Choroid plexus epithelial cell (primary cell): ENCODE data around the gene TUBB.

Experiments used
- DNase-seq: peaks from one replicate; pipeline ENCODE4 v3.0.0-alpha.2; 2010; ENCODE audit warnings: low read depth
- H3K4me3 ChIP-seq: 2 replicates; pipeline ENCODE4 v1.5.1; 2011; ENCODE audit warnings: low read depth, mild to moderate bottlenecking, control low read depth, low read length, moderate library complexity
- TF ChIP-seq, protein P1 (sequence below): conservative IDR thresholded peaks from 2 replicates; pipeline ENCODE4 v1.5.1; 2011; ENCODE audit warnings: low read depth, mild to moderate bottlenecking, control low read depth, inconsistent platforms, low read length, moderate library complexity

Gene TUBB

DNA sequence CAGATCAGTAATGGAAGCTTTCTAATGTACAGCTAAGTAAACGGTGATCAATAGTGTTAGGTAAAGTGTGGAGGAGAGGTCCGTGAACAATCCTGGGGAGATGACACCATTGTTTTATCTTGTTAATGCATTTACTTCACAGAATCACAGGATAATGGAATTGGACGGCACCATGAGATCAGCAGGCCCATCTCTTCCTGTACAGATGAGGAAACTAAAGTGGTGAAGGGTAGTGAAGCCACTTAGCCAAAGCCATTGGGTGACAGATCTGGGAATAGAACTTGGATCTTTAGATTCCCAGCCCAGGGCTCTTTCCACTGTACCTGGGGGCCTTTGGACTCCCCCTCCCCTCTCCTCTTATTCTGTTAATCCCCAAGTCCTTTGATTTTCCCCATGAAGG is 50.4 kb downstream of the TUBB start:
- DNase-seq = no peak
- no peak overlapping the region for H3K4me3 ChIP-seq
- TF ChIP-seq, protein P1, sequence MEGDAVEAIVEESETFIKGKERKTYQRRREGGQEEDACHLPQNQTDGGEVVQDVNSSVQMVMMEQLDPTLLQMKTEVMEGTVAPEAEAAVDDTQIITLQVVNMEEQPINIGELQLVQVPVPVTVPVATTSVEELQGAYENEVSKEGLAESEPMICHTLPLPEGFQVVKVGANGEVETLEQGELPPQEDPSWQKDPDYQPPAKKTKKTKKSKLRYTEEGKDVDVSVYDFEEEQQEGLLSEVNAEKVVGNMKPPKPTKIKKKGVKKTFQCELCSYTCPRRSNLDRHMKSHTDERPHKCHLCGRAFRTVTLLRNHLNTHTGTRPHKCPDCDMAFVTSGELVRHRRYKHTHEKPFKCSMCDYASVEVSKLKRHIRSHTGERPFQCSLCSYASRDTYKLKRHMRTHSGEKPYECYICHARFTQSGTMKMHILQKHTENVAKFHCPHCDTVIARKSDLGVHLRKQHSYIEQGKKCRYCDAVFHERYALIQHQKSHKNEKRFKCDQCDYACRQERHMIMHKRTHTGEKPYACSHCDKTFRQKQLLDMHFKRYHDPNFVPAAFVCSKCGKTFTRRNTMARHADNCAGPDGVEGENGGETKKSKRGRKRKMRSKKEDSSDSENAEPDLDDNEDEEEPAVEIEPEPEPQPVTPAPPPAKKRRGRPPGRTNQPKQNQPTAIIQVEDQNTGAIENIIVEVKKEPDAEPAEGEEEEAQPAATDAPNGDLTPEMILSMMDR = no peak

DNA sequence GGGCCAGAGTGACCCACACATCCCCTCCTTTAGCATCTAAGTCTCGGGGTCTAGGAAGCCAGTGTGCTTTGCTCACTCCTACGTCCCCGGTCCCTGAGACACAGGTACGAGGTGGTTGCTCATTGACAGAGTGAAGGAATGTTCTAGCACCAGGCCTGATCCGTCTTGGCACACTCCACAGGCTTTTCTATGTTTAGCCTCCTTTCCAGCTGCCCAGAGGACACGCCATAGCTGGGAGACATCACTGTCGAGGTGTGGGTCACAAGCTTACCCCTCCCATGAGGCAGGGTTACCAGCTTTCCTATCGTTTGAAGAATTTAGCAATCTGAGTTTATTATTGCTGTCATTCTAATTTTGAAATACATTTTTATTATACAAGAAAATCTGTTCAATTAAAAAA is 54.5 kb downstream of the TUBB start:
- no peak overlapping the region for H3K4me3 ChIP-seq
- DNase-seq = no peak
- TF ChIP-seq, protein P1 = no peak
